HepG2 (cell line): Measurements from ENCODE around the gene TIMM17B. TPM values are rescaled to one million over a fixed set of nuclear protein-coding genes. Genes with fewer than 3 reads are reported as not detected.

Experiments used
- CEBPG ChIP-seq: IDR thresholded peaks from 2 replicates; pipeline ENCODE4 v1.6.1; 2016
- DNMT1 ChIP-seq: sonication (generic); formaldehyde crosslinking; IDR thresholded peaks from 2 replicates; pipeline ENCODE4 v1.5.1; 2020; ENCODE audit warnings: mild to moderate bottlenecking, missing genetic modification reagents
- EP300 ChIP-seq, 3 experiments: sonication (generic) in 1 of 3; formaldehyde crosslinking in 1 of 3; IDR thresholded peaks; 2 replicates each; pipeline versions ENCODE4 v1.5.1 to v1.6.1; 2011 to 2020; ENCODE audit warnings: low read depth in 2 of 3, low read length in 2 of 3, borderline replicate concordance in 1 of 3, improper control_type of control experiment in 1 of 3, mild to moderate bottlenecking in 1 of 3, missing genetic modification reagents in 1 of 3, moderate library complexity in 1 of 3
- MAF1 ChIP-seq: sonication (generic); formaldehyde crosslinking; IDR thresholded peaks from 2 replicates; pipeline ENCODE4 v1.5.0; 2020; ENCODE audit warnings: missing genetic modification reagents, borderline replicate concordance
- MTA3 ChIP-seq: sonication (generic); formaldehyde crosslinking; IDR thresholded peaks from 2 replicates; pipeline ENCODE4 v1.4.0; 2020; ENCODE audit warnings: missing genetic modification reagents
- NR2F1 ChIP-seq, 2 experiments: fragments of 450-650 bp in 1 of 2; formaldehyde crosslinking in 1 of 2; IDR thresholded peaks; 2 replicates each; pipeline versions ENCODE4 v1.5.0 to v1.6.1; 2016 to 2020; ENCODE audit warnings: mild to moderate bottlenecking in 1 of 2, missing compliant biosample characterization in 1 of 2, missing genetic modification reagents in 1 of 2, moderate library complexity in 1 of 2
- NR2F2 ChIP-seq: IDR thresholded peaks from 2 replicates; pipeline ENCODE4 v1.6.1; 2012; ENCODE audit warnings: low read depth, inconsistent platforms, borderline replicate concordance
- REL ChIP-seq: sonication (generic); formaldehyde crosslinking; conservative IDR thresholded peaks from 2 replicates; pipeline ENCODE4 v1.8.0; 2022; ENCODE audit warnings: mild to moderate bottlenecking, missing genetic modification reagents, moderate library complexity
- RFXAP ChIP-seq: sonication (generic); formaldehyde crosslinking; IDR thresholded peaks from 2 replicates; pipeline ENCODE4 v1.4.0; 2020; ENCODE audit warnings: missing genetic modification reagents, borderline replicate concordance
- SALL1 ChIP-seq: sonication (generic); formaldehyde crosslinking; IDR thresholded peaks from 2 replicates; pipeline ENCODE4 v1.8.0; 2022; ENCODE audit warnings: mild to moderate bottlenecking, missing genetic modification reagents
- SOX6 ChIP-seq, 2 experiments: fragments of 450-650 bp in 1 of 2; sonication (generic) in 1 of 2; formaldehyde crosslinking in 1 of 2; IDR thresholded peaks; 2 replicates each; pipeline versions ENCODE4 v1.4.0 to v1.6.1; 2017 to 2020; ENCODE audit warnings: antibody characterized with exemption in 1 of 2, mild to moderate bottlenecking in 1 of 2, missing genetic modification reagents in 1 of 2
- TCF7 ChIP-seq: sonication (generic); IDR thresholded peaks from 2 replicates; pipeline ENCODE4 v1.6.1; 2016; ENCODE audit warnings: antibody characterized with exemption, low read depth
- ZEB1 ChIP-seq: IDR thresholded peaks from 2 replicates; pipeline ENCODE4 v1.6.1; 2012; ENCODE audit warnings: mild to moderate bottlenecking, low read depth, inconsistent platforms; ENCODE audit not compliant: insufficient replicate concordance
- ZFP82 ChIP-seq: sonication (generic); formaldehyde crosslinking; IDR thresholded peaks from 2 replicates; pipeline ENCODE4 v1.5.1; 2020; ENCODE audit warnings: mild to moderate bottlenecking, missing genetic modification reagents, borderline replicate concordance
- ZNF317 ChIP-seq: sonication (generic); formaldehyde crosslinking; IDR thresholded peaks from 2 replicates; pipeline ENCODE4 v1.5.0; 2020; ENCODE audit warnings: mild to moderate bottlenecking, missing genetic modification reagents
- ZNF350 ChIP-seq: sonication (generic); formaldehyde crosslinking; IDR thresholded peaks from 2 replicates; pipeline ENCODE4 v1.4.0; 2020; ENCODE audit warnings: mild to moderate bottlenecking, low read depth, missing genetic modification reagents, borderline replicate concordance
- ZNF788 ChIP-seq: sonication (generic); formaldehyde crosslinking; IDR thresholded peaks from 2 replicates; pipeline ENCODE4 v1.5.0; 2020; ENCODE audit warnings: mild to moderate bottlenecking, missing genetic modification reagents, borderline replicate concordance
- polyA plus RNA-seq, 8 experiments: library from polyadenylated mRNA; depleted of rRNA in 3 of 8; stranded (reverse) in 7 of 8; unstranded in 1 of 8; fragments of >200 nt; fragmentation: Illumina TruSeq in 4 of 8; extraction: Trizol in 4 of 8; gene quantifications; 2 replicates each; pipeline versions ENCODE4 v1.2.1 to v1.2.3, GENCODE V29; 2011 to 2016; ENCODE audit warnings: low read depth in 4 of 8, missing spikeins in 1 of 8, mixed read lengths in 1 of 8; ENCODE audit not compliant: insufficient read depth in 1 of 8
- total RNA-seq, 5 experiments: library from RNA; depleted of rRNA; stranded (reverse); fragments of >200 nt; fragmentation: Illumina TruSeq; extraction: Trizol; gene quantifications; 2 replicates each; pipeline ENCODE4 v1.2.3, GENCODE V29; 2016; ENCODE audit warnings: low read depth in 1 of 5
- TF ChIP-seq, protein P1 (sequence below): IDR thresholded peaks from 2 replicates; pipeline ENCODE4 v1.6.1; 2018; ENCODE audit warnings: missing genetic modification reagents, mild to moderate bottlenecking, missing compliant biosample characterization
- TF ChIP-seq, protein P2 (sequence below): sonication (generic); formaldehyde crosslinking; conservative IDR thresholded peaks from 2 replicates; pipeline ENCODE4 v1.4.0; 2020; ENCODE audit warnings: mild to moderate bottlenecking, missing genetic modification reagents, moderate library complexity
- TF ChIP-seq, protein P3 (sequence below): IDR thresholded peaks from 2 replicates; pipeline ENCODE4 v1.6.1; 2016; ENCODE audit warnings: low read depth, borderline replicate concordance
- TF ChIP-seq, protein P4 (sequence below): sonication (generic); formaldehyde crosslinking; IDR thresholded peaks from 2 replicates; pipeline ENCODE4 v1.5.1; 2020; ENCODE audit warnings: mild to moderate bottlenecking, missing genetic modification reagents, moderate library complexity

TIMM17B gene
- total and polyA plus RNA-seq, 2 of the 13 experiments (the other 11 are each of a cell fraction or from before 2014, with no cell fraction given), result 56.0 to 72.5 TPM

DNA sequence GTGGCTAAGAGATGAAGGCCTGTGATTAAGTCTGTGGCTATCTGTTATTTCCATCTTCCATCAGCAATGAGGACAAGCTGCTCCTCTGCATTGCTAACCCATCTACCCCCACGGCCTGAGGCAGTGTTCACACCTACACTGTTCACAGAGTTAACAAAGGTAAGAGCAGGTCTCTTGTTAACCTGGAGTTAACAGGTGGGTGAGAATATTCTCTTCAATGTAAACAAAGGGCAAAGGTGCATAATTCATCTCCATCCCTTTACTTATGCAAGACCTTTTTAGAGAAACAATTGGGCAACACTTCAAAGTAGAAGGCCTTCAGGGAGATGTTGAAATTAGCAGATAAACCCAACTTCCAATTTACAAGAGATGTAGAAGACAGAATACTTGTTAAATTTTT lies 11.0 kb upstream of the TIMM17B start (continued):
- no peak for TF ChIP-seq MAF1 (CRISPR knock-in tag)
- no peak for TF ChIP-seq ZNF788
- peak; percentile 75 for TF ChIP-seq TCF7
- TF ChIP-seq CEBPG (CRISPR knock-in tag), result peak; percentile 78
- TF ChIP-seq EP300 (IDR thresholded peaks at IDR 0.05; ENCODE audit: low read depth in 2 of 2, low read length in 2 of 2), result peak in 1 of 2 experiments; percentile 60; a peak in 1 of 4 replicates
- TF ChIP-seq EP300 (CRISPR knock-in tag; IDR thresholded peaks at IDR 0.05; ENCODE audit: borderline replicate concordance), result no peak
- TF ChIP-seq, protein P1, sequence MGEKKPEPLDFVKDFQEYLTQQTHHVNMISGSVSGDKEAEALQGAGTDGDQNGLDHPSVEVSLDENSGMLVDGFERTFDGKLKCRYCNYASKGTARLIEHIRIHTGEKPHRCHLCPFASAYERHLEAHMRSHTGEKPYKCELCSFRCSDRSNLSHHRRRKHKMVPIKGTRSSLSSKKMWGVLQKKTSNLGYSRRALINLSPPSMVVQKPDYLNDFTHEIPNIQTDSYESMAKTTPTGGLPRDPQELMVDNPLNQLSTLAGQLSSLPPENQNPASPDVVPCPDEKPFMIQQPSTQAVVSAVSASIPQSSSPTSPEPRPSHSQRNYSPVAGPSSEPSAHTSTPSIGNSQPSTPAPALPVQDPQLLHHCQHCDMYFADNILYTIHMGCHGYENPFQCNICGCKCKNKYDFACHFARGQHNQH (CRISPR knock-in tag), result no peak
- TF ChIP-seq NR2F2, result peak; percentile 27; the same call in 1 of the 2 replicates
- no peak for TF ChIP-seq SOX6 (IDR thresholded peaks at IDR 0.05)
- peak; percentile 35; the same call in 1 of the 2 replicates for TF ChIP-seq SOX6 (CRISPR knock-in tag; IDR thresholded peaks at IDR 0.05)
- no peak for TF ChIP-seq ZNF350 (CRISPR knock-in tag)
- TF ChIP-seq DNMT1, result no peak
- TF ChIP-seq ZFP82 (CRISPR knock-in tag), result no peak
- TF ChIP-seq, protein P2, sequence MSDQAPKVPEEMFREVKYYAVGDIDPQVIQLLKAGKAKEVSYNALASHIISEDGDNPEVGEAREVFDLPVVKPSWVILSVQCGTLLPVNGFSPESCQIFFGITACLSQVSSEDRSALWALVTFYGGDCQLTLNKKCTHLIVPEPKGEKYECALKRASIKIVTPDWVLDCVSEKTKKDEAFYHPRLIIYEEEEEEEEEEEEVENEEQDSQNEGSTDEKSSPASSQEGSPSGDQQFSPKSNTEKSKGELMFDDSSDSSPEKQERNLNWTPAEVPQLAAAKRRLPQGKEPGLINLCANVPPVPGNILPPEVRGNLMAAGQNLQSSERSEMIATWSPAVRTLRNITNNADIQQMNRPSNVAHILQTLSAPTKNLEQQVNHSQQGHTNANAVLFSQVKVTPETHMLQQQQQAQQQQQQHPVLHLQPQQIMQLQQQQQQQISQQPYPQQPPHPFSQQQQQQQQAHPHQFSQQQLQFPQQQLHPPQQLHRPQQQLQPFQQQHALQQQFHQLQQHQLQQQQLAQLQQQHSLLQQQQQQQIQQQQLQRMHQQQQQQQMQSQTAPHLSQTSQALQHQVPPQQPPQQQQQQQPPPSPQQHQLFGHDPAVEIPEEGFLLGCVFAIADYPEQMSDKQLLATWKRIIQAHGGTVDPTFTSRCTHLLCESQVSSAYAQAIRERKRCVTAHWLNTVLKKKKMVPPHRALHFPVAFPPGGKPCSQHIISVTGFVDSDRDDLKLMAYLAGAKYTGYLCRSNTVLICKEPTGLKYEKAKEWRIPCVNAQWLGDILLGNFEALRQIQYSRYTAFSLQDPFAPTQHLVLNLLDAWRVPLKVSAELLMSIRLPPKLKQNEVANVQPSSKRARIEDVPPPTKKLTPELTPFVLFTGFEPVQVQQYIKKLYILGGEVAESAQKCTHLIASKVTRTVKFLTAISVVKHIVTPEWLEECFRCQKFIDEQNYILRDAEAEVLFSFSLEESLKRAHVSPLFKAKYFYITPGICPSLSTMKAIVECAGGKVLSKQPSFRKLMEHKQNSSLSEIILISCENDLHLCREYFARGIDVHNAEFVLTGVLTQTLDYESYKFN (CRISPR knock-in tag), result 0 out of 2 replicates have a peak, but pooled peaks have one; percentile 25
- no peak for TF ChIP-seq ZNF317 (CRISPR knock-in tag)
- peak; percentile 68 for TF ChIP-seq ZEB1
- no peak for TF ChIP-seq MTA3 (CRISPR knock-in tag)
- TF ChIP-seq, protein P3, sequence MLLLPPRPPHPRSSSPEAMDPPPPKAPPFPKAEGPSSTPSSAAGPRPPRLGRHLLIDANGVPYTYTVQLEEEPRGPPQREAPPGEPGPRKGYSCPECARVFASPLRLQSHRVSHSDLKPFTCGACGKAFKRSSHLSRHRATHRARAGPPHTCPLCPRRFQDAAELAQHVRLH (CRISPR knock-in tag), result no peak
- TF ChIP-seq, protein P4, sequence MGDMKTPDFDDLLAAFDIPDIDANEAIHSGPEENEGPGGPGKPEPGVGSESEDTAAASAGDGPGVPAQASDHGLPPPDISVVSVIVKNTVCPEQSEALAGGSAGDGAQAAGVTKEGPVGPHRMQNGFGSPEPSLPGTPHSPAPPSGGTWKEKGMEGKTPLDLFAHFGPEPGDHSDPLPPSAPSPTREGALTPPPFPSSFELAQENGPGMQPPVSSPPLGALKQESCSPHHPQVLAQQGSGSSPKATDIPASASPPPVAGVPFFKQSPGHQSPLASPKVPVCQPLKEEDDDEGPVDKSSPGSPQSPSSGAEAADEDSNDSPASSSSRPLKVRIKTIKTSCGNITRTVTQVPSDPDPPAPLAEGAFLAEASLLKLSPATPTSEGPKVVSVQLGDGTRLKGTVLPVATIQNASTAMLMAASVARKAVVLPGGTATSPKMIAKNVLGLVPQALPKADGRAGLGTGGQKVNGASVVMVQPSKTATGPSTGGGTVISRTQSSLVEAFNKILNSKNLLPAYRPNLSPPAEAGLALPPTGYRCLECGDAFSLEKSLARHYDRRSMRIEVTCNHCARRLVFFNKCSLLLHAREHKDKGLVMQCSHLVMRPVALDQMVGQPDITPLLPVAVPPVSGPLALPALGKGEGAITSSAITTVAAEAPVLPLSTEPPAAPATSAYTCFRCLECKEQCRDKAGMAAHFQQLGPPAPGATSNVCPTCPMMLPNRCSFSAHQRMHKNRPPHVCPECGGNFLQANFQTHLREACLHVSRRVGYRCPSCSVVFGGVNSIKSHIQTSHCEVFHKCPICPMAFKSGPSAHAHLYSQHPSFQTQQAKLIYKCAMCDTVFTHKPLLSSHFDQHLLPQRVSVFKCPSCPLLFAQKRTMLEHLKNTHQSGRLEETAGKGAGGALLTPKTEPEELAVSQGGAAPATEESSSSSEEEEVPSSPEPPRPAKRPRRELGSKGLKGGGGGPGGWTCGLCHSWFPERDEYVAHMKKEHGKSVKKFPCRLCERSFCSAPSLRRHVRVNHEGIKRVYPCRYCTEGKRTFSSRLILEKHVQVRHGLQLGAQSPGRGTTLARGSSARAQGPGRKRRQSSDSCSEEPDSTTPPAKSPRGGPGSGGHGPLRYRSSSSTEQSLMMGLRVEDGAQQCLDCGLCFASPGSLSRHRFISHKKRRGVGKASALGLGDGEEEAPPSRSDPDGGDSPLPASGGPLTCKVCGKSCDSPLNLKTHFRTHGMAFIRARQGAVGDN, result no peak
- no peak for TF ChIP-seq RFXAP (CRISPR knock-in tag)
- no peak for TF ChIP-seq SALL1
- TF ChIP-seq NR2F1 (CRISPR knock-in tag; IDR thresholded peaks at IDR 0.05), result no peak
- no peak for TF ChIP-seq REL (CRISPR knock-in tag)
